Right lung (tissue), 5 donors: Measurements from ENCODE around the gene MIEN1. TPM values are rescaled to one million over a fixed set of nuclear protein-coding genes. Genes with fewer than 3 reads are reported as not detected.
"Not testable (repeated sequence)": the region's sequence is repeated elsewhere in the genome, so short reads cannot be mapped to it uniquely, and the experiment has no call there.

Experiments used
- DNase-seq, 2 donors: peaks; one replicate each; pipeline ENCODE4 v3.0.0-alpha.2; 2013
- polyA plus RNA-seq, 5 donors: library from polyadenylated mRNA; unstranded; fragments of 120-200 nt; gene quantifications; one replicate each; pipeline versions ENCODE4 v1.2.1 to v1.2.3, GENCODE V29; 2013; ENCODE audit warnings: inconsistent platforms in 1 of 5, low replicate concordance in 1 of 5; ENCODE audit not compliant: insufficient read length in 5 of 5, insufficient read depth in 1 of 5

MIEN1 gene
- polyA plus RNA-seq, 5 donors: 21.1 to 31.3 (median 24.0) TPM

DNA sequence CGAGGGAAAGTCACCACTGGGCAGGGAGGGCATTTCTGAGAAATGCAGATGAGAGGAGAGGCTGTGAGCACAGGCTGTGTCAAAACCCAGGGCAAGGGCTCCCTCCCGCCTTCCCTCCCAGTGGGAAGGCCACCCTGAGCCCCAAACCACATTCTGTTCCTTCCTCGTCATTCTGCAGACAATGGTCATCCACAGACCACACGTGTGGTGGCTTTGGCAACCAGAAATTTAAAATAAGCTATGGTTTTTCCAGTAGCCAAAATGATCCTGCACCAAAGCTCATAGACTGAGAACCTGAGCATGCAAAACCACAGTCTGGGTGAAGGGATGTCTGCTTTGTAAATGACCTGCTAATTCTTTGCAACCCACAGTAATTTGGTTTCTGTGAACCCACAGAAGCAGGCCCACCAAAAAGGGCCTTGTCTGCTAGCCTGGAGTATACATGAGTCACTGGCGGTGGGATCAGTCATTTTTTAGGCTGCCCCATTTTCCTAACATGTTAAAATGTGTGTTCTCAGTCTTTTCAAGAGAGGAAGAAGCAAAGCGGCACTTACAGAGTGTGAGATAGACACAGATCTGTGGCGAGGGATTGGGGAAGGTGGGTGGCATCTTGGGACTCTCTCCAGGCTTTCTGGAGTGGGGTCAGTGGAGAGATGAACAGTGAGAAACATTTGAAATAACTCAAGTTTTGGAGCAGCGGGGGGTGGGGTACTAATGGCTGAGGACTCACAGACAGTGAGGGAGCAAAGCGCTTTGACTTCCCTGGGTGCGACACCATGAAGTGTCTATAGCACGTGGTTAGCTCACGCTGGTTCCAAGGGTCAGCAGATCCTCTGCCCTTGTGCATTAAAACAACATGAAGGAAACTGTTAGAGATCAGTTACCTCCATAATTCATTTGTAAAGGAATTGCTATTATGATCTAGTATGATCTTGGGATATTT lies 27.9 kb upstream of the MIEN1 start:
- no peak for DNase-seq

DNA sequence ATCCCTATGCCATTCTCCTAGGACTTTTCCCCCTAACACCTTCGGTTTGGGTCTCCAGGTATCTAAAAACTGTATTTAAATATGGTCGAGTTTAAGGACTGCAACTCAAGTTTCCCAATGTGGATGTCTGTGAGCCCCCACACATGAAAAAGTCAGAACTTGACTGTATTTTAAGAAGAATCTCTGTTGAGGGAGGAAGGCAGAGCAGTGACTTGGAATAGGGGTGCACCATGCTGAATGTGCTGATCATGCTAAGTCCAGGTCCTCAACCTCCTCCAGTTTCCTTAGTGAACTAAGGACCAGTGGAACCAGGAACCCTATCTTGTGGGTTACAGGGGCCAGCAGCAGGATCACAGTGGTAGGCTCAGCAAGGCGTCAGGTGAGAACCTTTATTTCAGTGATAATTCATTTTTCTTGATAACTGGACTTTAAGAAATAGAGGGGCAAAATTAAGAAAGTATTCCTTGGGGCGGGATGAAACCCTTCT lies 26.9 kb upstream of the MIEN1 start:
- no peak for DNase-seq

DNA sequence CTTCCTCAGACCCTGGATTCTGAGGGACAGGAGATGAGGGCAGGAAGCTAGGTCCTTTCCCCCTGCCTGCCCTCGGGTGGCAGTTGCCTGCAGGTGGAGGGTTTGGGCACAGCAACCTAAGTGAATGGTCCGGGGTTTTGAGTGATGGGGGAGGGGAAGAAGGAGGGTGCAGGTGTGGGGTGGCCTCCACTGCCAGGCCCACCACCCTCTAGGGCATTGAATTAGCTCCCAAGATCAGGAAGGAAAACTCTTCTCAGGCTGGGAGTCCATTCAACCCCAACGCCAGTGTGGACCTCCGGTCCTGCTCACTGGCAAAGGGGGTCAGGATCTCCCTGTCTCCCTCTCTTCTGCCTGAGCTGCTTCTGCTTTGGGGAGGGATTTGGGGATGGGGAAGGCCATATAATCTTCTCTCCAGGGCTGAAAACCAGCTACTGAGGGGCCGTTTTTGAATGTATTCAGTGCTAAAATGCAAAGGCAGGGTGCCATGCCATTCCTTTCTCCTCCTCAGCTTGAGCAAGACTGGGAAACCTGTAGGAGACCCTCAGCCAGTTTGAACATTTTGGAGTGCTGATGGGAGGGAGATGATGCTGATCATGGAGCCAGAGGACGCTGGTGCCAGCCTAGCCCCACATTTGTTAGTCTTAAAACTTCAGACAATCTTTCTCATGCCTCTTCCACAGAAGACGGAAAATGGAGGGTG lies 26.2 kb upstream of the MIEN1 start:
- no peak for DNase-seq

DNA sequence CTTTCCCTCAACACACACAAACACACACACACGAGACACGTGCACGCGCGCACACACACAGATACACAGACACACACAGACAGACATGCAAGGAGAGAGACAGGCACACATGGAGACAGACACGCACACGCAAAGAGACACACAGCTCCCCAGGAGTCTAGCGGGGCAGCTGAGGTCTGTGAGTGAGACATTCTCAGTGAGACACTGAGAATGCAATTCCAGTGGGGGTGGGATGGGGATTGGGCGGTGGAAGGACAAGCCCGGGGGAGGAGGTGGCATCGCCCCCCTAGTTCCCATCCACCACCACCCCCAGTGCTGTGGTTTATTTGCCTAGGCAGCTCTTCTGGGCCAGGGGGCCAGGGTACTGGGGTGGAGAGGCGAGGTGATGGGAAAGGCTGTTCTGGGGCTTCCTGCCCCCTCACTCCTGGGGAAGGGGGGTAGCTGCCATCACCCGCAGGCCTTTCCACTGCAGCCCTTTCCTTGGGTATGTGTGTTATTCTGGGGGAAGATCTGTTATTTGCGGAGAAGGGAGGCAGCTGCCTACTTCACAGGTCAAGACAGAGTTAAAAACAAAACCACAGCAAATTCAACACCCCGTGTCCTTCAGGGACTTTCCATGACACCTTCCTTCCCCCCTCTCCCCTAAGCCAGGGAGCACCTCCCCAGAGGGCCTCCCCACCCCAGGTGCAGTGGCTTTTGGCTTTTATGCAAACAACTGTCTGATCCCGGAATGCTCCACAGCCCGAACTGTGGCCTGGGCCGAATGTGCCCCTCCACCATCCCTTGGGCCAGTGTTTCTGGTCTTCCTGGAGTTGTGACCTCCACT lies 25.4 kb upstream of the MIEN1 start:
- no peak for DNase-seq

DNA sequence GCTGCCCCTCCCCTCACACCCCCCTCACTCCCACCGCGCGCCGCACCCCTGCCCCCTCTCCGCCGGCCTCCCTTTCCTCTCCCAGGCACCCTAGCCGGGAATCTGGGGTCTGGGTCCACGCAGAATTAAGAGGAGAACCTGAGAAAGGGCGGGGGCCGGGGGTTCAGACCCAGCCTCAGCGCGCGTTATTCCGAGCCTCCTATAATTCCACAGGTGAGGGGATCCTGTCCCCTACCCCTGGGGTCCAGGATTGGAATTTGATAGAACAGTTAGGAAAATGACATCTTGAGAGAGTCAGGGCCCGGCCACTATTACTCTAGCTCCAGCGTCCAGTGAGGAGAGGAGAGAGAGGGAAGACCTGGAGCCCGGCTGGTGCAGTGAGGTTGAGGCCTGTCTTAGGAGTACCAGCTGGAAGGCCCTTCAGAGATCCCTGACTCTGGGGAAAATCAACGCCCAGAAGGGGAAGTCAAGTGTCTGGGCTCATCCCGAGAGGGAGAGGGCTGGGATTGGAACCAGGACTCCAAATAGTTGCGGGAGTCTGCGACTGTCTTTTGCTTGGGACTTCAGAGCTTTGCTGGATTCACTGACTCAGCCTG lies 24.7 kb upstream of the MIEN1 start:
- DNase-seq: no peak

DNA sequence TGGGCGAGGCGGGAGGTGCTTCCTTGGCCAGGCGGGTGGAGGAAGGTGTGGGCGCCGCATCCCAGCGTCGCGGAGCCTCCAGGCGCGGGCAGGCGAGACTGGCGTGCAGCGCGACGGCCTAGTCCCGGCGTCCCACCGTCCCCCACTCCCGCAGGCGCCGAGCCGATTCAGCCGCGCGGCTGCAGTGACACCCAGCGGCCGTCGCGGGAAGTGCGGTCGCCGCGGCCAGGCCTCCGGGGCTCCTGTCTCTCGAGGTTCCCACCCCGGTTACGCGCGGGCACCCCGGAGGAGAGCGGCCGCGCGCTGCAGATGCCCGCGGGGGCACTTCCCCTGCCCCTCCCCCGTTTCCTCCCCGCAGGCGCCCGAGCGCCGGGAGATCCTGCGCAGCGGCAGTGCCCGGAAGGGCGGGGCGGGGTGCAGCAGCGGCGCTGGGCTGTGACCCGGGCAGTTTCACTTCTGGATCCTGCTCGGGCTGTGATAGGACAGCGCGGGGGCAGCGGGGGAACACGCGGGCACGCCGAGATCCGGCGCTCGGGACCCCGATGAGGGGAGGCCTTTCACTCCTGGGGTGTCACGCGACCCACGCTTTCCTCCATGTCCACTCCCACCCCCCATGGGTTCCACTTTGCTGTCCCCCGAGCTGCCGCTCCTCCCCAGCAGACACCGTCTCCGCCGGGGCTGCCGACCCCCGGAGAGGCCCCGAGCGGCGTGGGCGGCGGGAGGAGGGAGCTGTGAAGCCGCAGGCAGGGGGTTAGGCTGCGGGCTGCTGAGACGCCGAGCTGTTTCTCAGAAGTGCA lies 24.0 kb upstream of the MIEN1 start:
- DNase-seq: peak; percentile 93 to 94

DNA sequence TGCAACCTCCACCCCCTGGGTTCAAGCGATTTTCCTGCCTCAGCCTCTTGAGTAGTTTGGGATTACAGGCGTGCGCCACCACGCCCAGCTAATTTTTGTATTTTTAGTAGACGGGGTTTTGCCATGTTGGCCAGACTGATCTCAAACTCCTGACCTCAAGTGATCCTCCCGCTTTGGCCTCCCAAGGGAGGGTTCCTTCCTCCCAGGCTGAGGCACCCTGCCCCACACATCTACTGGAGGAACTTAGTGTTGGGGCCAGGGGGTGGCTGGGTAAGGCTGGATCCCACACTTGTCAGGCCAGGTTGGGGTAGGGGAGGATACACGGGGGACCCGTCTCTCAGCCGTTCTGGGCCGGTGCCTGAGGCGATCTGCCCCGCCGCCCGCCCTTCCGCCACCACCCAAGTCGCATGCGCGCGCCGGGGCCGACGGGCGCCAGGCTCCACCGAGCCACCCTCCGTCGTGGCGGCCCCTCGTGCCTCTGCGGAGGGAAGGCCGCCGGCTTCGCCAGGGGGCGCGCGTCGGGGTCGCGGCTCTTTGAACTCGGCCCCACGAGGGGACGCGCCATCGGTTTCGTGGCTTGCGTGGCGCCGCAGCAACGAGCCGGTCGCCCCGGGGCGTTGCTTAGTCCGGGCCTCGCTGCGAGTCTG lies 23.3 kb upstream of the MIEN1 start:
- DNase-seq: peak in 1 of 2 donors; percentile 50

DNA sequence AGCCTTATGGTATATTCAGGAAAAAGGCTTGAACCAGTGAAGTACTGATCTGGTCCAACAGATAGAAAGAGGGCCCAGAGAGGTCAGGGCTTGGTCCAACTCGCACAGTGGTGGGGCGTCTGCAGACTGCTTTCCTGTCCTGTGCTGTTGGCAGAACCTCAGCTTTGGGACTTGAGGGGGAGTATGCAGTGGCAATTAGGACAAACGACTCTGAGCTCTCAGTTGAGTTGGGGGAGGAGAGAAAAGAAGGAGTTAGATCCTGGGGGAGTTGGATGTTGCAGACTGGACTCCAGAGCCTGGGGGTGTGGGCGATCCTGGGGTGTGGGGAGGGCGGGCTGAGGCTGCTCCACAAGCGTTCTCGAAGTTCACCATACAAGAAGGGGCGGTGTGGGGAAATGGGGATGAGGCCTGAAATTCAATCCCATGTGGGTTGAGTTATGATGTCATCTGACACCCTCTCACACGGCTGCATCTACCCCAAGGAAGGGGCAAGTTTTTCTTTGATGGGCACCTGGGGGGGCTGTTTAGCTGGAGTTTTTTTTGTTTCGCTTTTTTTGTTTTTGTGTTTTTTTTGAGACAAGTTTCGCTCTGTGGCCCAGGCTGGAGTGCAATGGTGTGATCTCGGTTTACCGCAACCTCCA lies 22.0 kb upstream of the MIEN1 start:
- no peak for DNase-seq

DNA sequence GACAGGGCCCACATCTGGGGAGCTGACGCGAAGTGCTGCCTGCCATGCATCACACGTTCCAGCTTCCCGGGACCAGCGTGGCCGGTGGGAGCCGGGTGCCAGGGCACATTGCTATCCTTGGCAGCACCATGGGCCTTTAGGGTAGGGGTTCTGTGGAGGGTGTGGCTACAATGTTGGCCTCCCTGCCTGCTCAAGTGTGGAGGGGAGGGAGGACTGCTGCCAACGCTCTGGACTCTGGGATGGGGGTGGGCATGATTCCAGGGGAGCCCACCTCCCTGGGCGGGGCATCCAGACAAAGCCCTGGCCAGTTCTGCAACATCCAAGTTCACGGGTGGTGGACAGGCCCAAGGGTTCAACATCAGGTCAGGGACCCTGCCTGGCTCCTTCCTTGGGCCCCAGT lies 21.3 kb upstream of the MIEN1 start:
- DNase-seq: no peak

DNA sequence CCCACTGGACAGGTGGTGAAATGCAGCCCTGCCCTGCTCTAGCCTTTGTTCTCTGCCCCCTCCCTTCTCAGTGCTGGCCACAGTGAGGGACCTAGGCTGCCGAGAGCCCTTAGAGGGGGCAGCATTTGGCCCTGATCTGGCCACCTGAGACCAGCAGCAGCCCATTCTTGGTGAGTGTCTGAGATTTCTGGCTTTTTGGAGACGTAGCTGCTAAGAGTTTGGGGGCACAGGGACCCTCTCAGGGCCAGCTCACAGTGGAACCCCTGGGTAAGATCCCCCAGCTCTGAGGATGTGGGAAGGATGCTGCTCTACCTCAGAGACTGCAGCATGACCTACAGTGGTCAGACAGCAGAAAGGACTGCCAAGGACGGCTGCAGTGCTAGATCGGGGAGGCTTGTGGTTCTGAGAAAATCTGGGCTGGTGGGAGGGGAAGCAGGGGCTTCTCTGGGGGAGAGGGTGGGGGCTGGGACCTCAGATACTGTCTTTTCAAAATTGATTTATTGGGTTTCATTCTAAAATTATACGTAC lies 20.7 kb upstream of the MIEN1 start:
- DNase-seq: no peak

DNA sequence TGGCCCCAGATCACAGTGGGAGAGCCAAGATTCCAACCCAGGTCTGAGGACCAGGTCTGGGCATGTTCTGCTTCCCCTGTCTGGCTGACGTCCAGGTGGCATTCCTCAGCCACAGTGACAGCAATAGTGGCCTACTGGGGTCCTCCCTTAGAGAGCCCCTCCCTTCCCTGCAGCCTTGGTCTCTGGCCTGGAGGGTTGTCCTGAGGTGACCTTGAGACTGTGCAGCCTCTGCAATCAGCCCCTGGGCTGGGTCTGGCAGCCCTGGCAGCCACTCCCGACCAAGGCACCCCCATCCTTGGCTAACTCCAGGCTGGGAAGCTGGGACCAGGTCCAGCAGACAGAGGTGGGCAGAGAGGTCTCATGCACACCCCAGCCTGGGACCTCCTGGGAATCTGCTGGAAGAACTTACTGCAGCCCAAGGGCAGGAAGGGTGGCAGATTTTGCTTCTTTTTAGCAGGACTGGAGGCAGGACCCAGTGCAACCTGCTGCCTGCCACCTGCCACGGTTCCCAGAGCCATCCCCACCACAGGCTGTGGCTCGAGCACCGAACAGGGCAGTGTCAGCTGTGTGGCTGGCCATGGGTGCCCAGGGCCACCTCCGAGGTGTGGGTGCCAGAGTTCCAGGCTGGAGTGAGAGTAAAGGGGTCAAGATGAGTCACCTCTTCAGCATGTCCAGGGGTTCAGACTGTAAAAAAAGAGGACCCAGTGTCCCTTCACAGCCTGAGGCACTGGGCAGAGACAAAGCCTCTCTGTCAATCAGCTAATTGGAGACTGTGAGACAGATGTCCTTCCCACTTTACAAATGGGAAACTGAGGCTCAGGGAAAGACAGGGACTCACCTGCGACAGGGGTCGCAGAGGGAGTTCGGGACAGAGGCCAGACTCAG lies 20.0 kb upstream of the MIEN1 start:
- DNase-seq: no peak

DNA sequence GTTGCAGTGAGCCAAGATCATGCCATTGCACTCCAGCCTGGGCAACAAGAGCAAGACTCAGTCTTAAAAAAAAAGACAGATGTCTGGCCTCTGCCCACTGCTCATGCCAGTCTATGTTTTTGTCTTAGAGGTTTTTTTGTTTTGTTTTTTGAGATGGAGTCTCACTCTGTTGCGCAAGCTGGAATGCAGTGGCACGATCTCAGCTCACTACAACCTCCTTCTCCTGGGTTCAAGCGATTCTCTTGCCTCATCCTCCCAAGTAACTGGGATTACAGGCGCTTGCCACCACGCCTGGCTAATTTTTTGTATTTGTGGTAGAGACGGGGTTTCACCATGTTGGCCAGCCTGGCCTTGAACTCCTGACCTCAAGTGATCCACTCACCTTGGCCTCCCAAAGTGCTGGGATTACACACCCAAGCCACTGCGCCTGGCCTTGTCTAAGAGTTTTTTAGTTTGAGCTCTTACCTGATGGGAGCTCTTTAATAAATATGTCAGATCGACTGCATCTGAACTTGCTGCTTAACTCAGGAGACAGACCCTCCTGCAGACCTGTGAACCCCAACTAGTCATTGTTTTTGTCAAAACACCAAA lies 18.2 kb upstream of the MIEN1 start:
- DNase-seq: not testable (repeated sequence)

DNA sequence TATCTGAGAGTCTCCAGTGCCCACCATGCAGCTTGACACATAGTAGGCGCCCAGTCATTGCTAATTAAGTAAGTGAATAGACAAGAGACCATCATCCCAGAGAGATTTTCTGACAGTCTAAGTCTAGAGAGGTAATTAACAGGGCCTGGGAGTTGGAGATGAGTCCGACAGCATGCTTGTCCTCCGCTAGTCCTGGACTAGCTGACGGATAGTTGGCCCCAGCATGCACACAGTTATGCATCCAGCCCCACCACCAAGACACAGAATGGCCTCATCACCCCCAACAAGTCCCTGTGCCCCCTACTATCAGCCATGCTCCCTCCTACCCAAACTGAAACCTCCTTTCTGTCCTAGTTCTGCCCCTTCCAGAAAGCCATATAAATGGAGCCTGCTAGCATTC lies 17.4 kb upstream of the MIEN1 start:
- no peak for DNase-seq

DNA sequence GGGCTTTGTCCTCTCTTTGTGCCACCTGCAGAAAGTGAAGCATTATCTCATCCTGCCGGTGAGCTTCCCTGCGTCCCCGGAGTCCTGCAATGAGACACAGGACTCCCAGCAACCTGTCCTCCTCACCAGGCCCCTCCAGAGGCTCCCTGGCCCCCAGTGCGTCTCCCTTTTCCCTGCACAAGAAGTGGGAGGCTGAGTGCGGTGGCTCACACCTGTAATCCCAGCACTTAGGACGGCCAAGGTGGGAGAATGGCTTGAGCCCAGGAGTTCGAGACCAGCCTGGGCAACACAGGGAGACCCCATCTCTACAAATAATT lies 15.8 kb upstream of the MIEN1 start:
- no peak for DNase-seq

DNA sequence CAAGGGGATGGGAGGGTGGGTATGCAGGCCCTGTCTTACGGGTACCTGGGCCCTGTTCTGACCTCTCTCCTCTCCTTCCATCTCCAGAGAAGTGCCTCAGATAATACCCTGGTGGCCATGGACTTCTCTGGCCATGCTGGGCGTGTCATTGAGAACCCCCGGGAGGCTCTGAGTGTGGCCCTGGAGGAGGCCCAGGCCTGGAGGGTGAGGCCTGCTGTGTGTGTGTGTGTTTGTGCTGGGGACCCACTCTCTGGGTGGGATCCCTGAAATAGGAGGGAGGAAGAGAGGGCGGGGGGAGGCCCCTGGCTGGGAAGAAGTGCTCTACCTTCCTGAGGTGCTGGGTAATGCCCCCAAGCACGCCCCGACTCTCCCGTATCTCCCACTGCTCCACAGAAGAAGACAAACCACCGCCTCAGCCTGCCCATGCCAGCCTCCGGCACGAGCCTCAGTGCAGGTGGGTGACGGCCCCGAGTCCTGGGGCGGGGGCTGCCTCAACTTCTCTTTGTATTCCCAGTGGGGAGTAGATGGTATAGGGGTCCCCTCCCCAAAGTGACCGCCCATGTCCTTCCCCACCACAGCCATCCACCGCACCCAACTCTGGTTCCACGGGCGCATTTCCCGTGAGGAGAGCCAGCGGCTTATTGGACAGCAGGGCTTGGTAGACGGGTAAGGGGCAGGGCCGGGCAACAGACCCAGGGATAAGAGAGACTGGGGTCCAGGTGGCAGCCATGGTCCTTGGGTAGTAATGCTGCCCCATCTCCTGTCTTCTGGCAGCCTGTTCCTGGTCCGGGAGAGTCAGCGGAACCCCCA lies 15.2 kb upstream of the MIEN1 start:
- DNase-seq: no peak

DNA sequence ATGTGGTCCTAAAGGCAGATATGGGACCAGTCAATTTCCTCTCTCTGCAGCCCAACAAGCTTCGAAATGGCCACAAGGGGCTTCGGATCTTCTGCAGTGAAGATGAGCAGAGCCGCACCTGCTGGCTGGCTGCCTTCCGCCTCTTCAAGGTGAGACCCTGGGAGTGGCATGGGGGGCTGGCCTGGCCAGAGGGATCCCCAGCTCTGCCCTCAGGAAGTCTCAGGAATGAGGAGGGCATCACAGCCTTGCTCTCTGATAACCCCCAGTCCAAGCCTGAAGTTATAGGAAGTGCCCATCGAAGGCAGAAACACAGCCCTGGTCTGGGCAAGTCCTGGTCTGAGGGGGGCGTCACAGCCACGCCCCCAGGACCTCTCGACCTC lies 14.5 kb upstream of the MIEN1 start:
- DNase-seq: no peak
